Fibroblast of gingiva (primary cell): ENCODE data around the gene HHAT.

Experiments used
- DNase-seq: peaks from one replicate; pipeline ENCODE4 v3.0.0-alpha.2; 2011; ENCODE audit warnings: low read depth

The HHAT gene

GRCh38 chr1:210551899-210552298, 223.2 kb downstream of the HHAT start:
- no peak for DNase-seq

- no peak for DNase-seq
These were observed 225.0 kb downstream of the HHAT start for GRCh38 chr1:210553711-210554110.

- no peak for DNase-seq
These were observed 225.7 kb downstream of the HHAT start for GRCh38 chr1:210554382-210554781.

DNA sequence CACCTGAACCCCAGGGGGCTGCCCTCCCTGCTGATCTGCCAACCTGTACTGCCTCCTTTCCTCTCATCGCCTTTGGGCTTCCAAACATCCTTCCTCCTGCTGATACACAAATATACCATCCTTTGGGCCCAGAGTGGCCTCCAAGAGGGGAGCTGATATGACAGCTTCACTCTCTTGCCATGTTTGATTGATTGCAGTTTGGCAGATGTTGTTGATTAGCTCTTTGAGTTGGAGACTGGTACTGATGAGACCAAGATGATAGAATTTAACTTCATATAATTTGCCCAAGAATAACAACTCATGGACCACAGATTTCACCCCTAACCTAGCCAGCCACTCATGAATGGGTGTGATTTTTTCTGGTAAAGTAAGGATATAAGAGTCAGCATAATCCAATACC, 227.8 kb downstream of the HHAT start:
- DNase-seq: no peak

GRCh38 chr1:210557426-210558077, 228.8 kb downstream of the HHAT start:
- DNase-seq: no peak

- no peak for DNase-seq
These were observed 229.6 kb downstream of the HHAT start for GRCh38 chr1:210558302-210558701.

GRCh38 chr1:210565306-210565705, 236.6 kb downstream of the HHAT start:
- no peak for DNase-seq

- no peak for DNase-seq
These were observed 239.9 kb downstream of the HHAT start for GRCh38 chr1:210568631-210569030.

DNA sequence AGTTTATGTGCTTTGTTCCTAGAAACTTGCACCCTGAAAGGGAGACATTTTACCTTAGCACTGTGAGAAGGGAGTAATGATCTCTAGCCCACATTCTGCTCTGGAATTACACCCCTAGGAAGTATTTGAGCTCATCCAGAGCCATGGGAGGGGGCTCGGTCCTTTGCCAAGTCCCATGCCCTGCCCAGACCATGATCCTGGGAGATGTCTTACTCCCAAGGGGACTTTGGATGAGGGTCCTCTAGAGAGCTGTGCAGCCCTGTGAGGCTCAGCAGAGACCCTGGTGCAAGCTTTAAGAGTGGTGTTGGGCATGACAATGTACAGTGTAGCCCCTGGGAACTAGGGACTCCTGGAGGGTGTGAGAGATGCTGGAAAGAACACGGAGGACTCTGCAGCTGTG, 241.4 kb downstream of the HHAT start:
- DNase-seq: no peak

- DNase-seq: no peak
These were observed 242.9 kb downstream of the HHAT start for GRCh38 chr1:210571356-210572284.

DNA sequence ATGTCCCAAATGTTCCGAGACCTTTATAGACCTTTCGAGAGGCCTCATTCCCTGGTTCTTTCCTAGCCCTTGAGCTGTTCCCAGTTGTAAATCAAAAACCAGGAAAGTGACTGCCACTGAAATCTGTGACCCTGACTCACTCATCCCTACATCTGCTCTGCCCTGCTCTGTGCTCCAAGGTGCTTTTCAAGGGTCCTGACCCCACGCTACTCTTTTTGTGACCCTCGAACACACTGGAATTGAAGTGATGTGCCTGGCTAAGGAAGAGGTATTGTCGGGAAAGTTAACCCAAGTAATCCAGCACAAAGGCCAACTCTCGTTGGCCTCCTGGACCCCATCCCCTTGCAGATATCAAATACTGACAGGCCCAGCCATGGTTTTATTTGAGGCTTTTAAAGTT, 244.4 kb downstream of the HHAT start:
- no peak for DNase-seq

- no peak for DNase-seq
These were observed 253.7 kb downstream of the HHAT start for GRCh38 chr1:210582205-210582970.

DNA sequence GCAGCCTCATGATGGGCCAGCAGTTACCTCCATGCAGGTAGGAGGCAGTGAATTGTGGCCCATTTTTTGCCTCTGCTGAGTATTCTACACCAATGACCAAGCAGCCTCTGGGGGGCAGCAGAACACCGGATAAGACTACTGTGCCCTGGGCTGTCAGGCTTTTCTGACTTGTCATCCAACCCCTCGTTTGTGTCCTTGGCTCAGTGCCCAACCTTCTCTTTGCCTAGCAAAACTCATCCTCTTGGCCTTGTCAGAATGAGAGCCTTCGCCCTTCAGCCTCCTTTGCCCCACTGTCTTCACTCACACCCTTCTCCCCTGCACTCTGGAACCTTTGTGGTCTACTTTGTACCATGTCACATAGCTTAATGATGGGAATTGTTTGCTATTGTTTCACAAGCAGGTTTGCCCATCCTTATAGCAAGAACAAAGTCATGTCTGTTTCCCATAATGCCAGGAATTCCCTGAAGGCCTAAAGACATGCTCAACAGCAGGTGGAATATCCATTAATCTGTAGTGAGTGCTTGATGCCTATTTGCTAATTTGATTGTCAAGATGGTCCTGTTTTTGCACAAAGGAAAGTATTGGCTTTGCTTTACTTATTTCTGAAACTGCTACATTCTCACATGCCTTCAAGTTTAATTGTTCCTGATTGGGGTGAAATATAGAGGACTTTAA, 255.9 kb downstream of the HHAT start:
- peak; percentile 49 for DNase-seq

GRCh38 chr1:210586771-210587170, 258.1 kb downstream of the HHAT start:
- no peak for DNase-seq

- DNase-seq: no peak
These were observed 258.9 kb downstream of the HHAT start for GRCh38 chr1:210587566-210587965.

DNA sequence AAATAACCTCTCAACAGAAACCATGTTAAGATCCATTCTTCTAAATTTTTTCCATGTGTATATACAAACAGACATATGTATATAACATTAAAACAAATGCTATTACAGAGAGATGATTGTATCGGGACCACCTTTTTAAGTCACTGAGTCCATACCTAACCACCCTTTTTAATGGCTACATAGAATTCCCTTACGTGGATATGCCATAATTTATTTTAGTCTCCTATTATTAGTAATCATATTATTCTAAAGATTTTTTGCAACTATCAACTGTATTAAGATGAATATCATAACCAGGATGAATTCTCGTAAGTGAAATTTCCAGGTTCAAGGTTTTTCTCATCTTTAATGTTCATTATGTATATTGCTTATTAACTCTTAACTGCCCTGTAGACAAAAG, 259.7 kb downstream of the HHAT start:
- DNase-seq: no peak

- DNase-seq: no peak
These were observed 260.2 kb downstream of the HHAT start for GRCh38 chr1:210588946-210589345.

GRCh38 chr1:210591214-210591613, 262.5 kb downstream of the HHAT start:
- DNase-seq: no peak

DNA sequence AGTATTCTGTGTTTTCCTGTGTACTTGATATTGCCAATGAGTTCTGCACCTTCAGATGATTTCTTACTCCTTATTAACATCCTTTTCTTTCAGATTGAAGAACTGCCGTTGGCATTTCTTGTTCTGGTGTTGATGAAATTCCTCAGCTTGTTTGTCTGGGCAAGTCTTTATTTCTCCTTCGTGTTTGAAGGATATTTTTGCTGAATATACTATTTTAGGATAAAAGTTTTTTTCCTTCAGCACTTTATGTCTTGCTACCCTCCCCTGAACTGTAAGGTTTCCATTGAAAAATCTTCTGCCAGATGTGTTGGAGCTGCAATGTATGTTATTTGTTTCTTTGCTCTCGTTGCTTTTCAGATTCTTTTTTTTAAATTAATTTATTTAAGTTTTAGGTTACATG, 265.9 kb downstream of the HHAT start:
- no peak for DNase-seq

DNA sequence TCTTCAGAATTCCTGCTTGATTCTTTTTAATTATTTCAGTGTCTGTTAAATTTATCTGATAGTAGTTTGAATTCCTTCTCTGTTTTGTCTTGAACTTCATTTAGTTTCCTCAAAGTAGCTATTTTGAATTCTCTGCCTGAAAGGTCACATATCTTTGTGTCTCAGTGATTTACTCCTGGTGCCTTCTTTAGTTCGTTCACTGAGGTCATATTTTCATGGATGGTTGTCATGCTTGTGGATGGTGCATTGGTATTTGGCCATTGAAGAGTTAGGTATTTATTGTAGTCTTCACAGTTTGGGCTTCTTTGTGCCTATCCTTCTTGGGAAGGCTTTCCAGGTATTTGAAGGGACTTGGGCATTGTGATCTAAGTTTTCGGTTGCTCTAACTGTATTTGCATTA, 267.9 kb downstream of the HHAT start:
- DNase-seq: no peak

DNA sequence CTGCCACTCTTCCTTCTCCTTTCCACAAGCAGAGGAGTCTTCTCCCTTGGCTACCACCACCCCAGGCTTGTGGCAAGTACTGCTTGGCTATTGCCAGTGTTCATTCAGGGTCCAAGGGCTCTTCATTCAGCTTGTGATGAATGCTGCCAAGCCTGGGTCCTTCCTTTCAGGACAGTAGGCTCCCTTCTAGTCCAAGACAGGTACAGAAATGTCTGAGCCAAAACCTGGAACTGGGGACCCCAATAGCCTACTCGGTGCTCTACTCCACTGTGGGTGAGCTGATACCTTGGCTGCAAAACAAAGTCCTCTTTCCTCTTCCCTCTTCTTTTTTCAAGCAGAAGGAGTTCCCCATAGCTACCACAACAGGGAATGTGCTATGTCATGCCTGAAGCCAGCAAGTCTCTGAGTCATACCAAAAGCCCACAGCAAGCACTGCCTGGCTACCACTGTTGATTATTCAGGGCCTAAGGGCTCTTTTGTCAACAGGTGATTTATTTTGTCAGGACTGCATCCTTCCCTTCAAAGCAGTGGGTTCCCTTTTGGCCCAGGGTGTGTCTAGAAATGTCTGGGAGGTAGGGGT, 268.9 kb downstream of the HHAT start:
- DNase-seq: peak; percentile 78

DNA sequence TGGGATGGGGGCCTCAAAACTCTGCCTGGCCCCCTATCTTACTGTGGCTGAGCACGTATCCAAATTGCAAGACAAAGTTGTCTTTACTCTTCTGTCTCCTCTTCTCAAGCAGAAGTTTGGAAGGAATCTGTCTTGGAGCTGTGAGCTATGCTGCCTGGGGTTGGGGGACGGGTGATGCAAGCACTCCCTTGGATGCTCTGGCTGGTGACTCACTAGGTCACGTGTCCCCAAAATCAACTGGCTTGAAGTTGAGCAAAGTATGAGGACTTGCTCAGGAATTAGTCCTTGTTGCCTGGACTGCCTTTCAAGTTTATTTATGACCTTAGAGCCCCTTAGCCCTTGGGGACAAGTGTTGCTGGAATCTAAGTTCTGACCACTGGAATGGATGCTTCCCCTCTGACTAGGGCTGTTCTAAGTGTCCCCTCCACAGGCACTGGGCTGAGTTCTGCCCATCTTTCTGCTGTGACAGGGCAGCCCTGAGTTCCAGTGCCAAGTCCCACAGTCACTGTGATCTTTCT, 269.5 kb downstream of the HHAT start:
- DNase-seq: peak; percentile 92
